Caco-2 (cell line): ENCODE data around the gene TTLL11. TPM values are rescaled to one million over a fixed set of nuclear protein-coding genes. Genes with fewer than 3 reads are reported as not detected.

Experiments used
- BruUV-seq: library from RNA; stranded (reverse); fragments of 400-500 nt; replicated peaks from 2 replicates; lab custom pipeline; 2021; lab: Mats Ljungman, UMichigan
- CTCF ChIA-PET: fragments of 300-600 bp; sonication (Branson Sonifier 250); formaldehyde crosslinking; loops from one replicate; lab custom pipeline; 2022; ENCODE audit warnings: antibody characterized with exemption; lab: Charles Lee
- POLR2A ChIA-PET: fragments of 300-600 bp; sonication (Branson Sonifier 250); formaldehyde crosslinking; loops from one replicate; lab custom pipeline; 2022; ENCODE audit warnings: antibody characterized with exemption; lab: Charles Lee
- DNase-seq, 2 experiments: peaks; one replicate each; pipeline versions ENCODE4 v3.0.0 to v3.0.0-alpha.2; 2020 to 2022
- H3K27me3 ChIP-seq: replicated peaks from 2 replicates; pipeline ENCODE4 v1.6.0; 2011; ENCODE audit warnings: low read length; ENCODE audit not compliant: control insufficient read depth, insufficient read depth
- H3K36me3 ChIP-seq: 2 replicates; pipeline ENCODE4 v1.5.1; 2011; ENCODE audit warnings: low read length; ENCODE audit not compliant: control insufficient read depth, insufficient read depth
- H3K4me1 ChIP-seq: fragments of 250-450 bp; sonication (Bioruptor Pico); 2 replicates; pipeline ENCODE4 v1.5.1; 2020; ENCODE audit warnings: mild to moderate bottlenecking
- H3K4me3 ChIP-seq: 2 replicates; pipeline ENCODE4 v1.5.1; 2011; ENCODE audit warnings: low read depth, mild to moderate bottlenecking, control low read depth, low read length
- H3K9me3 ChIP-seq: fragments of 250-450 bp; sonication (Bioruptor Pico); 2 replicates; pipeline ENCODE4 v1.5.1; 2020; ENCODE audit warnings: mild to moderate bottlenecking, moderate library complexity
- H3K27ac Mint-ChIP-seq: one replicate; pipeline ENCODE4 v1.8.0; 2022; ENCODE audit warnings: mixed read lengths; ENCODE audit not compliant: unreplicated experiment
- H3K27me3 Mint-ChIP-seq: one replicate; pipeline ENCODE4 v1.8.0; 2022; ENCODE audit warnings: mixed read lengths; ENCODE audit not compliant: insufficient read depth, unreplicated experiment
- H3K36me3 Mint-ChIP-seq: one replicate; pipeline ENCODE4 v1.8.0; 2022; ENCODE audit warnings: mild to moderate bottlenecking, mixed read lengths; ENCODE audit not compliant: insufficient read depth, unreplicated experiment
- H3K4me1 Mint-ChIP-seq: one replicate; pipeline ENCODE4 v1.8.0; 2022; ENCODE audit warnings: low read depth, mixed read lengths; ENCODE audit not compliant: unreplicated experiment
- H3K4me3 Mint-ChIP-seq: one replicate; pipeline ENCODE4 v1.8.0; 2022; ENCODE audit warnings: mild to moderate bottlenecking, moderate library complexity, mixed read lengths; ENCODE audit not compliant: unreplicated experiment
- H3K9me3 Mint-ChIP-seq: one replicate; pipeline ENCODE4 v1.8.0; 2022; ENCODE audit warnings: mixed read lengths; ENCODE audit not compliant: unreplicated experiment
- intact Hi-C: fragments of 100-400 bp; cut with micrococcal nuclease; formaldehyde crosslinking; loops from one replicate; pipeline ENCODE4 v1.10.0; 2022; ENCODE audit not compliant: unreplicated experiment
- total RNA-seq: library from RNA; stranded (reverse); gene quantifications from 2 replicates; pipeline ENCODE4 v1.2.3, GENCODE V29; 2022
- TF ChIP-seq, protein P1 (sequence below), 2 experiments: fragments of 200-600 bp in 1 of 2; IDR thresholded peaks; 1 replicate in 1 of 2; 2 replicates in 1 of 2; pipeline versions ENCODE4 v1.5.1 to v1.8.0; 2011 to 2022; ENCODE audit warnings: antibody characterized with exemption in 1 of 2, control low read depth in 1 of 2, inconsistent platforms in 1 of 2, low read depth in 1 of 2, low read length in 1 of 2, mild to moderate bottlenecking in 1 of 2, moderate library complexity in 1 of 2; ENCODE audit not compliant: insufficient read depth in 1 of 2, severe bottlenecking in 1 of 2, unreplicated experiment in 1 of 2

The TTLL11 gene
- total RNA-seq, 1 experiment from 2014 or later, result 4.4 TPM

DNA sequence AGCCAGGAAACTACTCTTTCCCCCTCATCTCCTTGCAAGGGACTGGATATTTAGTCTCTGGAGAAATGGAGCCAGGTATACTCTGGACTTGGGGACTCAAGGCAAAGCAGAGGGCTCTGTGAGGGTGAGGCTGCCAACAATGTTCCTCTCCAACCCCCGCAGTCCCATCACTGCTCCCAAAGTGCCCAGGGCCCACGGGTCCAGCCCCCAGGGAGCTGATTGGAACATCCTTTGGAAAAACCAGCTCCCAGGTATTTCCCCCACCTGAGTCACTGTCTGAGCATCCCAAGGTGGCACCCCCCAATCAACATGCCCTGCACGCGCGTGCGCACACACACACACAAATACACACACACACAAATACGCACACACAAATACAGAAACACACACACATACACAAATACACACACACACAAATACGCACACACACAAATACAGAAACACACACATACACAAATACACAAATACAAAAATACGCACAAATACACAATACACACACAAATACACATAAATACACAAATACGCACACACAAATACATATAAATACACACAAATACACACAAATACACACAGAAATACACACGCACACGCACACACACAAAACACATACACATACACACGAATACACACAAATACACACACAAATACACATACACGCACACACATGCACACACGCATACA lies 304.3 kb downstream of the TTLL11 start:
- intact Hi-C loops, result no loop called here
- peaks cover 11% of the 10 kb centered on the region for H3K27me3 Mint-ChIP-seq
- H3K4me3 ChIP-seq, result no peak overlapping the region
- TF ChIP-seq, protein P1, sequence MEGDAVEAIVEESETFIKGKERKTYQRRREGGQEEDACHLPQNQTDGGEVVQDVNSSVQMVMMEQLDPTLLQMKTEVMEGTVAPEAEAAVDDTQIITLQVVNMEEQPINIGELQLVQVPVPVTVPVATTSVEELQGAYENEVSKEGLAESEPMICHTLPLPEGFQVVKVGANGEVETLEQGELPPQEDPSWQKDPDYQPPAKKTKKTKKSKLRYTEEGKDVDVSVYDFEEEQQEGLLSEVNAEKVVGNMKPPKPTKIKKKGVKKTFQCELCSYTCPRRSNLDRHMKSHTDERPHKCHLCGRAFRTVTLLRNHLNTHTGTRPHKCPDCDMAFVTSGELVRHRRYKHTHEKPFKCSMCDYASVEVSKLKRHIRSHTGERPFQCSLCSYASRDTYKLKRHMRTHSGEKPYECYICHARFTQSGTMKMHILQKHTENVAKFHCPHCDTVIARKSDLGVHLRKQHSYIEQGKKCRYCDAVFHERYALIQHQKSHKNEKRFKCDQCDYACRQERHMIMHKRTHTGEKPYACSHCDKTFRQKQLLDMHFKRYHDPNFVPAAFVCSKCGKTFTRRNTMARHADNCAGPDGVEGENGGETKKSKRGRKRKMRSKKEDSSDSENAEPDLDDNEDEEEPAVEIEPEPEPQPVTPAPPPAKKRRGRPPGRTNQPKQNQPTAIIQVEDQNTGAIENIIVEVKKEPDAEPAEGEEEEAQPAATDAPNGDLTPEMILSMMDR (IDR thresholded peaks at IDR 0.05; ENCODE audit: insufficient read depth in 1 of 2, low read depth in 1 of 2, low read length in 1 of 2, severe bottlenecking in 1 of 2, unreplicated experiment in 1 of 2), result no peak
- no peak overlapping the region for H3K27ac Mint-ChIP-seq
- H3K9me3 ChIP-seq, result no peaks in the 10 kb centered on the region
- CTCF ChIA-PET, result no interaction called here
- DNase-seq, result peak in 1 of 2 experiments; percentile 22
- H3K27me3 ChIP-seq, result no peaks in the 10 kb centered on the region
- BruUV-seq, result no TSS peak
- POLR2A ChIA-PET, result no interaction called here
- H3K9me3 Mint-ChIP-seq, result no peaks in the 10 kb centered on the region
- no peaks in the 10 kb centered on the region for H3K36me3 ChIP-seq
- peaks cover 5% of the 10 kb centered on the region for H3K36me3 Mint-ChIP-seq
- H3K4me1 ChIP-seq, result no peaks in the 10 kb centered on the region
- peaks cover 6% of the 10 kb centered on the region for H3K4me1 Mint-ChIP-seq
- H3K4me3 Mint-ChIP-seq, result no peak overlapping the region

DNA sequence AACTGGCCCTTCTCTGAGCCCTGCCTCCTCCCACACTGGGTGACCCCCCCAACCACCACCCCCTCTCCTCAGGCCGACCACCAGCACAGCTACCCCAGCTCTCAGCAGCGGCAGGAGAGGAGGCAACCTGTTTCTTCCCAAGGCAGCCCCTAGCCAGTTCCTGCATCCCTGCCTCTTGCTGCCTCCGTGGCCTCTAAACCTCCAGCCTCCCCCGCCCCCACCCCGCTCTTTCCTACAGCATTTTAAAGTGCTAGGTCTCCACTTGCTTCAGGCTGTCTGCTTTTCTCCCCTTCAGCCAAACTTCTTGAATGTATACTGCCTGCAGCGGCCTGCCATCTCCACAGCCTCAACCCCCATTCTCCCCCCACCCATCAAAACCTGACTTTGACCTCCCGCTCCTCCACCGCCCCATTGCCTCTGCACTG lies 306.1 kb downstream of the TTLL11 start:
- no TSS peak for BruUV-seq
- H3K27me3 ChIP-seq, result no peaks in the 10 kb centered on the region
- H3K9me3 ChIP-seq, result no peaks in the 10 kb centered on the region
- POLR2A ChIA-PET, result no interaction called here
- no peak overlapping the region for H3K27ac Mint-ChIP-seq
- peaks cover 5% of the 10 kb centered on the region for H3K36me3 Mint-ChIP-seq
- intact Hi-C loops, result no loop called here
- no peak overlapping the region for H3K4me3 Mint-ChIP-seq
- peaks cover 11% of the 10 kb centered on the region for H3K27me3 Mint-ChIP-seq
- no peak overlapping the region for H3K4me3 ChIP-seq
- H3K4me1 Mint-ChIP-seq, result peaks cover 6% of the 10 kb centered on the region
- CTCF ChIA-PET, result interaction anchor here (0.6 kb wide), 1 partner anchor 27 kb away, joined by 3 read pairs; no protein-coding TSS in a partner anchor
- no peaks in the 10 kb centered on the region for H3K9me3 Mint-ChIP-seq
- TF ChIP-seq, protein P1 (IDR thresholded peaks at IDR 0.05; ENCODE audit: insufficient read depth in 1 of 2, low read depth in 1 of 2, low read length in 1 of 2, severe bottlenecking in 1 of 2, unreplicated experiment in 1 of 2), result no peak
- peak in 1 of 2 experiments; percentile 23 for DNase-seq
- no peaks in the 10 kb centered on the region for H3K4me1 ChIP-seq
- no peaks in the 10 kb centered on the region for H3K36me3 ChIP-seq

DNA sequence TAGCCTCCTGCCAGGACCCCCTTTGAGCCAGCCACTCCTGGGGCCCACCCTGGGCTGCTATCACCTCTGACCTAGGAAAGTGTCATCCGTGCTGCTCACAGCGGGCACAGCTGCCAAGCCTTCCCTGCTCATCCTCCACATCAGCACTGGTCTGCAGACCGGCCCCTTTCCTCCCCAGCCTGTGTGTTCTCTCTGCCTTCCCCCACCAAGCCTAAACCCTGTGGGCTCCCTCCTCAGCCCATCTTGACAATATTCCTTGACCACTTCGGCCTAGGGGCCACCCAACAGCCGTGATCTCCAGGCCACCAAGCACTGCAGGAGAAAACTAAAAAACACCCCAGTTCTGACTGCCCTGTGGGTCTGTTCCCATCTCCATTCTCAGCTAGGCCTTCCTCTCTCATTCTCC lies 306.6 kb downstream of the TTLL11 start:
- BruUV-seq, result no TSS peak

More for the DNA sequence above, 306.6 kb downstream of the TTLL11 start:
- H3K9me3 ChIP-seq, result no peaks in the 10 kb centered on the region
- no peaks in the 10 kb centered on the region for H3K27me3 ChIP-seq
- intact Hi-C loops, result no loop called here
- H3K36me3 Mint-ChIP-seq, result peaks cover 5% of the 10 kb centered on the region
- no peak overlapping the region for H3K4me3 ChIP-seq
- no peaks in the 10 kb centered on the region for H3K9me3 Mint-ChIP-seq
- DNase-seq, result no peak
- H3K4me1 Mint-ChIP-seq, result peaks cover 6% of the 10 kb centered on the region
- ChIA-PET POLR2A (no interaction called here), CTCF (interaction anchor here (0.6 kb wide), 1 partner anchor 28 kb away, joined by 3 read pairs; no protein-coding TSS in a partner anchor)
- TF ChIP-seq, protein P1 (IDR thresholded peaks at IDR 0.05; ENCODE audit: insufficient read depth in 1 of 2, low read depth in 1 of 2, low read length in 1 of 2, severe bottlenecking in 1 of 2, unreplicated experiment in 1 of 2), result no peak
- no peaks in the 10 kb centered on the region for H3K4me1 ChIP-seq
- H3K36me3 ChIP-seq, result no peaks in the 10 kb centered on the region; the same call in 1 of the 2 replicates
- H3K4me3 Mint-ChIP-seq, result no peak overlapping the region
- H3K27ac Mint-ChIP-seq, result no peak overlapping the region
- H3K27me3 Mint-ChIP-seq, result peaks cover 10% of the 10 kb centered on the region
